Measurements from ENCODE around the gene CYP21A2.
"Not testable (repeated sequence)": the region's sequence is repeated elsewhere in the genome, so short reads cannot be mapped to it uniquely, and the experiment has no call there.

Gene CYP21A2

DNA sequence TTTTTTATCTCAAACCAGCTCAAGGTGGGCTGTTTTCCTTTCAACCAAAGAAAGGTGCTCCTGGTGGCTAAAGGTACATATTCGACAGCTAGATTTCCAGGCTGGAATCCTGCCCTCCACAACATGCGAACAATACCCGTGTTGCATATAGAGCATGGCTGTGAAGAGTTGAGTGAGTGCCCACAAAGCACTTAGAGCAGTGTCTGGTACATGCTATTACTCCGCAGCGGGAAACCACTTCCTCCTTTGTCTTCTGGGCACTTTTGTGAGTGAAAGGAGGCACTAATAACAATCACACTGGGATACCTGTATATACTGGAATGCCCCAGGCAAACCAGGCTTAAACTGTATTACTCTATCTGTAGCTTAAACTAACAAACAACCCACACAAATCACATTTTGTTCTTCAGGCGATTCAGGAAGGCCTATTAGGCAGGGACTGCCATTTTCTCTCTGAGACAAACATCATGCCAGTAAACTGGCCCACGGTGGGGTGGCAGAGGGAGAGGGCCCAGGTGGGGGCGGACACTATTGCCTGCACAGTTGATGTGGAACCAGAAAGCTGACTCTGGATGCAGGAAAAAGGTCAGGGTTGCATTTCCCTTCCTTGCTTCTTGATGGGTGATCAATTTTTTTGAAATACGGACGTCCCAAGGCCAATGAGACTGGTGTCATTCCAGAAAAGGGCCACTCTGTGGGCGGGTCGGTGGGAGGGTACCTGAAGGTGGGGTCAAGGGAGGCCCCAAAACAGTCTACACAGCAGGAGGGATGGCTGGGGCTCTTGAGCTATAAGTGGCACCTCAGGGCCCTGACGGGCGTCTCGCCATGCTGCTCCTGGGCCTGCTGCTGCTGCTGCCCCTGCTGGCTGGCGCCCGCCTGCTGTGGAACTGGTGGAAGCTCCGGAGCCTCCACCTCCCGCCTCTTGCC is at the start of gene CYP21A2:
CYP21A2 (plus strand) TSS at position 818 of the 927 bp plus-strand sequence; CDS start at position 826, 8 bp downstream.
- not testable (repeated sequence) for DNase-seq

DNA sequence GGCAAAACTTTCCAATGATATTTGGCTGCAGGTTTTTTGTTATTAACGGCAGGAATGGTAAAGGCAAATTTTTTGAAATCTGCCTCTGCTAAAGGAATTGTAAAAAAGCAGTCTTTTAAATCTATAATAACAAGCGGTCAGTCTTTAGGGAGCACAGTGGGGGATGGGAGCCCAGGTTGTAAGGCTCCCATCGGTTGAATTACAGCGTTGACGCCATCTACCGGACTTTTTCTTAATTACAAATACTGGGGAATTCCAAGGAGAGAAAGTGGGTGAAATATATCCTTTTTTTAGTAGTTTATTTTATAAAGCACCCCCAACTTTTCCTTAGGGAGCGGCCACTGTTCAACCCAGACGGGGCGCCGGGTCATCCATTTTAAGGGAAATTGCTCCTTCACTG is 48.9 kb upstream of the CYP21A2 start:
- DNase-seq, result not testable (repeated sequence)

DNA sequence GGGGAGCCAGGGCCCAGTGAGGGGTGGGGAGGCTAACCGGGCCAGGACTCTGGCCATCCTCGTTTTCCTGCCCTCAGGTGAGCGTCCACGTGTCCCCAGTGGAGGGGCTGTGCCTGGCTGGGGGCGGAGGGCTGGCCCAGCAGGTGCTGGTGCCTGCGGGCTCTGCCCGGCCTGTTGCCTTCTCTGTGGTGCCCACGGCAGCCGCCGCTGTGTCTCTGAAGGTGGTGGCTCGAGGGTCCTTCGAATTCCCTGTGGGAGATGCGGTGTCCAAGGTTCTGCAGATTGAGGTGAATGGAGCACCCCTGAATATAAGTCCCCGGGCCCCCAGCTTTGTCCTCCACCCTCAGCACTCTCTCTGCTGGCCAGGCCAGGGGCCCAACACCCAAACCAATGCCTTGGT is 43.8 kb upstream of the CYP21A2 start:
- DNase-seq, result not testable (repeated sequence)

DNA sequence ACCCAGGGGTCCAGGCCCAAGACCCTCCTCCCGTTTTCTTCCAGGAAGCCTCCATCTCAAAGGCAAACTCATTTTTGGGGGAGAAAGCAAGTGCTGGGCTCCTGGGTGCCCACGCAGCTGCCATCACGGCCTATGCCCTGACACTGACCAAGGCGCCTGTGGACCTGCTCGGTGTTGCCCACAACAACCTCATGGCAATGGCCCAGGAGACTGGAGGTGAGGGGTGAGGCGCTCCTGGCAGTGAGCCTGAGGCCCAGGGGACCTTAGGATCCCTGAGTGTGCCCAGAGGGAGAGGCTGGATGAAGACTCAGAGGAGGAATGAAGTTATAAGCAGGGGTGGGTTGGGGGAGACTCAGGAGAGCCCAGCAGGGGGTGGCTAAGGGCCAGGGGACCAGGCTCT is 41.8 kb upstream of the CYP21A2 start:
- DNase-seq, result not testable (repeated sequence)

DNA sequence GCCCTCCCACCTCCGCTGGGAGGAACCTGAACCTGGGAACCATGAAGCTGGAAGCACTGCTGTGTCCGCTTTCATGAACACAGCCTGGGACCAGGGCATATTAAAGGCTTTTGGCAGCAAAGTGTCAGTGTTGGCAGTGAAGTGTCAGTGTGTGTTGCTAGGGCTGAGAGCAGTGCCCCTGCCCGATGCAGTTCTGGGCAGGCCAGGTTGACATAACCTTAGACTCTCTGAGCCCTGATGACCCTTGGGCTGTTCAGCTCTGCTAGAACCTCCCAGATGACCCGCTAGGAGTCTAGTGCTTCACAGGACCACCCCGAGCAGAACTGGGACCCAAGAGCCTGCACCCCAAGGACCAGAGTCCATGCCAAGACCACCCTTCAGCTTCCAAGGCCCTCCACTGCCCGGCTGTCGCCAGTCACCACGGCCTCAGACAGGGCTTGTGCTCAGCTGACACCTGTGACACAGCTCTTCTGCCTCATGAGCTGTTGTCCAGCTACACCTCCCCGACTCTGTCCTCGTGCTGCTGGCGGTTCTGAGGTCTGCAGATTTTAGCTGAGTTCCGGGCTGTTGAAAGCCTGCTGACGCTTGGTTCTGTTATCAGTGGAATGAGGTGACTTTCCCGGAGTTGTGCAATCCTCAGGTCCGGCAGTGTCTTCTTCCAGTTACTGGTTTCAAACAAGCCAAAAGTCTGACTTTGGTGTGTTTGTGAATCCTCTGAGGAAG is 35.5 kb upstream of the CYP21A2 start:
- not testable (repeated sequence) for DNase-seq

DNA sequence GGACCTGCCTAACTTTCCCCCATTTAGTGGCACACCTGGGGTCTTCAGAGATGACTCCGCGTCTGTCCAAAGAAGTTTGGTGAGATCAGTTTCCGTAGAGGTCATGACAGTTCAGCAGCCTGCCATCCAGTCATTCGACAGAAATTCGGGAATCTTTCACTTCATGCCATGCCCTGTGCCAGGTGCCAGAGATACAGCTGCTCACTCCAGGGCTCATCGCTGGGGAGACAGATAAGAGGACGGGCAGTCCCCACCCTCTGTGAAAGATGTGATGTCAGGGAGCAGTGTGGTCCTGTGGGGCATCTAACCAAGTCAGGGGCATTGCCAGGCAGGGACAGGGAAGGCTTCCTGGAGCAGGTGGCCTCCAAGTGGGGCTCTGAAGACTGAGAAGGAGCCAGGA is 34.9 kb upstream of the CYP21A2 start:
- not testable (repeated sequence) for DNase-seq

DNA sequence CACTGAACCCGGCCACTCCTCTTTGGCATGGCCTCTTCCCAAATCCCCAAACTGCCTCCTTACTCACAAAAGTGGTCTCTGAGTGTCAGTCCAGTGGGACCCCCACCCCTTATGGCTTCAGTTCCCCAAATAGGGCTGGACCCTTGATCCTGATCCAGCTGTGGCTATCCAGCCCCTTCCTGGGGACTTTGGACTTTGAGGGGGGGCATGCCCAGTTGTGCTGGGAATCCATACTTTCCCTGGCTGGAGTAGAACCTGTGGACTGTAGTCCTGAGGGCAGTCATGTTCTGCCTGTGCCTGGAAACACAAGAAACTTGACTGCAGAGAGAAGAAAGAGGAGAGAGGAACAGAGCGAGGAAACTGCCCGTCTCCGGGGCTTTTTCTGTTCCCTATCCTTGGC is 33.8 kb upstream of the CYP21A2 start:
- DNase-seq, result not testable (repeated sequence)

DNA sequence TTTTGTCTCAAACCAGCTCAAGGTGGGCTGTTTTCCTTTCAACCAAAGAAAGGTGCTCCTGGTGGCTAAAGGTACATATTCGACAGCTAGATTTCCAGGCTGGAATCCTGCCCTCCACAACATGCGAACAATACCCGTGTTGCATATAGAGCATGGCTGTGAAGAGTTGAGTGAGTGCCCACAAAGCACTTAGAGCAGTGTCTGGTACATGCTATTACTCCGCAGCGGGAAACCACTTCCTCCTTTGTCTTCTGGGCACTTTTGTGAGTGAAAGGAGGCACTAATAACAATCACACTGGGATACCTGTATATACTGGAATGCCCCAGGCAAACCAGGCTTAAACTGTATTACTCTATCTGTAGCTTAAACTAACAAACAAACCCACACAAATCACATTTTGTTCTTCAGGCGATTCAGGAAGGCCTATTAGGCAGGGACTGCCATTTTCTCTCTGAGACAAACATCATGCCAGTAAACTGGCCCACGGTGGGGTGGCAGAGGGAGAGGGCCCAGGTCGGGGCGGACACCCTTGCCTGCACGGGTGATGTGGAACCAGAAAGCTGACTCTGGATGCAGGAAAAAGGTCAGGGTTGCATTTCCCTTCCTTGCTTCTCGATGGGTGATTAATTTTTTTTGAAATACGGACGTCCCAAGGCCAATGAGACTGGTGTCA is 33.2 kb upstream of the CYP21A2 start:
- not testable (repeated sequence) for DNase-seq

DNA sequence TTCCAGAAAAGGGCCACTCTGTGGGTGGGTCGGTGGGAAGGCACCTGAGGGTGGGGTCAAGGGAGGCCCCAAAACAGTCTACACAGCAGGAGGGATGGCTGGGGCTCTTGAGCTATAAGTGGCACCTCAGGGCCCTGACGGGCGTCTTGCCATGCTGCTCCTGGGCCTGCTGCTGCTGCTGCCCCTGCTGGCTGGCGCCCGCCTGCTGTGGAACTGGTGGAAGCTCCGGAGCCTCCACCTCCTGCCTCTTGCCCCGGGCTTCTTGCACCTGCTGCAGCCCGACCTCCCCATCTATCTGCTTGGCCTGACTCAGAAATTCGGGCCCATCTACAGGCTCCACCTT is 32.7 kb upstream of the CYP21A2 start:
- DNase-seq, result not testable (repeated sequence)

DNA sequence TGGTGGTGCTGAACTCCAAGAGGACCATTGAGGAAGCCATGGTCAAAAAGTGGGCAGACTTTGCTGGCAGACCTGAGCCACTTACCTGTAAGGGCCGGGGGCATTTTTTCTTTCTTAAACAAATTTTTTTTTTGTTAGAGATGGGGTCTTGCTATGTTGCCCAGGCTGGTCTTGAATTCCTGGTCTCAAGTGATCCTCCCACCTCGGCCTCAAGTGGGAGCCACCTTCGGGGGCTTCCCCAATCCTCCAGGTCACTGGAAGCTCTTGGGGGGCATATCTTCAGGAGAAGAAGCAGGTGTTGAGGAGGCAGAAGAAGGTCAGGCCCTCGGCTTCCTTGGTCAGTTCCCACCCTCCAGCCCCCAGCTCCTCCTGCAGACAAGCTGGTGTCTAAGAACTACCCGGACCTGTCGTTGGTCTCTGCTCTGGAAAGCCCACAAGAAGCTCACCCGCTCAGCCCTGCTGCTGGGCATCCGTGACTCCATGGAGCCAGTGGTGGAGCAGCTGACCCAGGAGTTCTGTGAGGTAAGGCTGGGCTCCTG is 32.2 kb upstream of the CYP21A2 start:
- DNase-seq, result not testable (repeated sequence)

DNA sequence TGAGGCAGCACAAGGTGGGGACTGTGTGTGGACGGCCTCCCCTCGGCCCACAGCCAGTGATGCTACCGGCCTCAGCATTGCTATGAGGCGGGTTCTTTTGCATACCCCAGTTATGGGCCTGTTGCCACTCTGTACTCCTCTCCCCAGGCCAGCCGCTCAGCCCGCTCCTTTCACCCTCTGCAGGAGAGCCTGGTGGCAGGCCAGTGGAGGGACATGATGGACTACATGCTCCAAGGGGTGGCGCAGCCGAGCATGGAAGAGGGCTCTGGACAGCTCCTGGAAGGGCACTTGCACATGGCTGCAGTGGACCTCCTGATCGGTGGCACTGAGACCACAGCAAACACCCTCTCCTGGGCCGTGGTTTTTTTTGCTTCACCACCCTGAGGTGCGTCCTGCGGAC is 31.1 kb upstream of the CYP21A2 start:
- DNase-seq, result not testable (repeated sequence)

DNA sequence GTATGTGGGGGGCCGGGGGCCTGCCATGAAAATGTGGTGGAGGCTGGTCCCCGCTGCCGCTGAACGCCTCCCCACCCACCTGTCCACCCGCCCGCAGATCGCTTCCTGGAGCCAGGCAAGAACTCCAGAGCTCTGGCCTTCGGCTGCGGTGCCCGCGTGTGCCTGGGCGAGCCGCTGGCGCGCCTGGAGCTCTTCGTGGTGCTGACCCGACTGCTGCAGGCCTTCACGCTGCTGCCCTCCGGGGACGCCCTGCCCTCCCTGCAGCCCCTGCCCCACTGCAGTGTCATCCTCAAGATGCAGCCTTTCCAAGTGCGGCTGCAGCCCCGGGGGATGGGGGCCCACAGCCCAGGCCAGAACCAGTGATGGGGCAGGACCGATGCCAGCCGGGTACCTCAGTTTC is 30.2 kb upstream of the CYP21A2 start:
- not testable (repeated sequence) for DNase-seq

DNA sequence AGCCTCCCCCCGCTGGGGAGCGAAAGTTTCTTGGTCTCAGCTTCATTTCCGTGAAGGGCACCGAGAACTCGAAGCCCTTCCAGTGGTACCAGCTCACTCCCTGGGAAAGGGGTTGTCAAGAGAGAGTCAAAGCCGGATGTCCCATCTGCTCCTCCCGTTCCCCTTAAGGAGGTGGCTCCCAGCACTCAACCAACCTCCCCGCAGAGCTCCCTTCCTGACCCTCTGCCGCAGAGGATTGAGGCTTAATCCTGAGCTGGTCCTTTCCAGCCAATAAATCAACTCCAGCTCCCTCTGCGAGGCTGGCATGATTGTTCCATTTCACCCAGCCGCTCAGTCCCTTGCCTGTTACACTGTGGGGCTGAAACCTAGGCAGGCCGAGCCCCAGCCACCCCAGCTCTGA is 29.6 kb upstream of the CYP21A2 start:
- not testable (repeated sequence) for DNase-seq

DNA sequence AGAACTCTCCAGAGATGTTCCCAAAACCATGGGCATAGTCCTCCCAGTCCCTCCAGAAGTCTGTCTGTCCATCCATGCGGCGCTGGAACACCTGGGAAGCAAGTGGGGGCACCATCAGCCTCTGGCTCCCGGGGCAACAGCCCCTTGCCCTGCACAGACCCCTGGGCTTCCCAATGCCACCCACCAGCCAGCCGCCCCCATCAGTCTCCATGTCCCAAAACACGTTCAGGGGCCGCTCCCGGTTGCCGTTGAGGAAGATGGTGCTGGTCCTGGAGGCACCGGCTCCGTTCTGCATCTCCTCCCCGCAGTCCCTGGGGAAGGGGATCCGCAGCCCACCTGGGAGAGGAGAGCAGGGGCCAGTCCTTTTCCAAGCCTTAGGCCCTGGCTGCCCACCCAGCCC is 28.7 kb upstream of the CYP21A2 start:
- DNase-seq, result not testable (repeated sequence)

DNA sequence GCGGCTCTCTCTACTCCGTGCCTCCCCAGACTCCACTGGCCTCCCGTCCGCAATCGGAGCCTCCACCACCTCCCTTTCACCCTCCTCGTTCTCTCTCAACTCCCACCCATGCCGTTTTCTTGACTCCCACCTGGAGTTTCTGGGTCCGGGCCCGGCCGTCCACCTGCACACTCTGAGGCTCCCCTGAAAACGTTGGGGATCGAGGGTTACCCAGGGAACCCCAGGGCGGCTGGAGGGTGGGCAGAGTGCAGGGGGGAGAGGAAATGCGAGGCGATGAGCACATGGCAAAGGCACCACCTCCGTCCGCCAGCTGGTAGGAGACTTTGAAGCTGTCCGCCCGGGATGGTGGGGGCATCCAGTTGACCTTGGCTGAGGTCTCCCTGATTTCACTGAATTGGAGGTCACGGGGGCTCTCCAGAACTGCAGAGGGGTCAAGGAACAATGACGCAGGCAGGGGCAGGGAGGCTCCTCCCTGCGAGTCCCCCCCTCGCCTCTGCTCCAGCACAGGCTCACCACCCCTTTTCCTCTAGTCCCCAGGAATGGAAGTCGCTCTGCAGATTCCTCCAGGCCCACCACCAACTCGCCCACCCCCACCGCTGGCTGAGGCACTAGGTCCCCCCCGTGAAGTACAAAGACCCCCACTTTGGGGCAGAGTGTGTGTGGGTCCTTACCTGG is 27.2 kb upstream of the CYP21A2 start:
- not testable (repeated sequence) for DNase-seq

DNA sequence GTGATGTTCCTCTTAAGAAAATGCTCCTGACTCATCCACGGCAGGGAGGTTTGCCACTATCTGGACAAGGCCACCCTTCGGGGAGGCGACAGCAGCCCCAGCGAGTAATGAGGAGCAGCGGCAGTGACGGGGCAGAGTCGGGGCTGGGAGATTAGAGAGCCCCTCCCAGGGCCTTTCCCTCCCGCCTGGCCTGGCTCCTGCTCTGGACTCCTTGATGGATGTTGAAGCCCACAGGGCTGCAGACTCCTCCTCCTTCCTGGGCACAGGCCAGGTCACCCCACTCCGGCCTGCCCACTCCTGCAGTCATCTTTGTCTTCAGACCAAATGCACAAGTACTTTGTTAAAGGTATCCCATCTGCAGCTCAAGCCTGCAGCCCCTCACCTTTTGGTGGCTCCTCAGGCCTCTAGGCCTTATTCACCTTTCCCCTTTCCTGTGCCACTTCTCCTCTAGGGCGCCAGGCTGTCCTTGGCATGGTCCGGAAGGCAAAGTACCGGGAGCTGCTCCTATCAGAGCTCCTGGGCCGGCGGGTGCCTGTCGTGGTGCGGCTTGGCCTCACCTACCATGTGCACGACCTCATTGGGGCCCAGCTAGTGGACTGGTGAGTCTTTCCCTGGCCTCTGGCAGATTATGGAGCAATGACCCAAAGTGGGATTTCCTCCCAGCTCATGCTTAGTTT is 25.1 kb upstream of the CYP21A2 start:
- not testable (repeated sequence) for DNase-seq

DNA sequence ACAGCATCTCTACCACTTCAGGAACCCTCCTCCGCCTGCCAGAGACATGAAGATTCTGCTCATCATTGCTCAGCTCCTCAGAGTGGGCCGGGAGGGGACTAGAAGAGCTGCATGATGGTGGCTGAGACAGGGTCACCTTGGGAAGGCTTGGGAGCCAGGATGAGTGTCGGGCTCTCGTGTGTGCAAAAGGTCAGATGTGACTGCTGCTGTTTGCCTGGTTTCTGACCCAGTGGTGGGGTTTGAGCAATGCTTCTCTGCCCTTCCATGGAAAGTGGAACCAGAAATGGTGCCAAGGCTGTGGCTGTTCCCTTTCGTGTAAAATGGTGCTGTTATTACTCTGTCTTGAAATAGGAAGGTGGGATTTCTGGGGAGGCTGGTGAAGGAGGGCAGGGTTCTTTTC is 24.5 kb upstream of the CYP21A2 start:
- DNase-seq, result not testable (repeated sequence)

DNA sequence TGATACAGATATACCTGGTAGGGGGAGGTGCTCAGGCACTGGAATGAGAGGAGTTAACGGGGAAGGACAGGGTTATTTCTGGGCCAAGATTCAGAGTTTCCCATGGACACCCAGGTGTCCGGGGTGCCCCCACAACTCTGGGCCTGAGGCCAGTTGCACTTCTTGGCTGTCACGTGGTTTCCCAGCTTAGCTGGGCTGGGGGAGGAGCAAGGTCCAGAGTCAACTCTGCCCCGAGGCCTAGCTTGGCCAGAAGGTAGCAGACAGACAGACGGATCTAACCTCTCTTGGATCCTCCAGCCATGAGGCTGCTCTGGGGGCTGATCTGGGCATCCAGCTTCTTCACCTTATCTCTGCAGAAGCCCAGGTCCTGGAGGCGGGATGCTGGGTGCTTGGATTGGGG is 23.7 kb upstream of the CYP21A2 start, which contains the start of gene C4B:
C4B (plus strand) TSS at position 249 of the 400 bp plus-strand sequence; CDS start at position 300, 51 bp downstream.
- not testable (repeated sequence) for DNase-seq

DNA sequence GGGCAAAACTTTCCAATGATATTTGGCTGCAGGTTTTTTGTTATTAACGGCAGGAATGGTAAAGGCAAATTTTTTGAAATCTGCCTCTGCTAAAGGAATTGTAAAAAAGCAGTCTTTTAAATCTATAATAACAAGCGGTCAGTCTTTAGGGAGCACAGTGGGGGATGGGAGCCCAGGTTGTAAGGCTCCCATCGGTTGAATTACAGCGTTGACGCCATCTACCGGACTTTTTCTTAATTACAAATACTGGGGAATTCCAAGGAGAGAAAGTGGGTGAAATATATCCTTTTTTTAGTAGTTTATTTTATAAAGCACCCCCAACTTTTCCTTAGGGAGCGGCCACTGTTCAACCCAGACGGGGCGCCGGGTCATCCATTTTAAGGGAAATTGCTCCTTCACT is 16.1 kb upstream of the CYP21A2 start:
- DNase-seq, result not testable (repeated sequence)

DNA sequence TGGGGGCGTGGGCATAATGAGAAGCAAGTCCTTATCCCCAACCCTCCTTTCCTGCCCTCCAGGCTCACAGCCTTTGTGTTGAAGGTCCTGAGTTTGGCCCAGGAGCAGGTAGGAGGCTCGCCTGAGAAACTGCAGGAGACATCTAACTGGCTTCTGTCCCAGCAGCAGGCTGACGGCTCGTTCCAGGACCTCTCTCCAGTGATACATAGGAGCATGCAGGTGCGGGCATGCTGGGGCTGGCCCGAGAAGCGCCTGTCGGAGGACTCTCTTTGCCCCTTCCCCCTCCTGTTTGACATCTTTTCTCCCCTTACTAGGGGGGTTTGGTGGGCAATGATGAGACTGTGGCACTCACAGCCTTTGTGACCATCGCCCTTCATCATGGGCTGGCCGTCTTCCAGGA is 9.6 kb upstream of the CYP21A2 start:
- not testable (repeated sequence) for DNase-seq

DNA sequence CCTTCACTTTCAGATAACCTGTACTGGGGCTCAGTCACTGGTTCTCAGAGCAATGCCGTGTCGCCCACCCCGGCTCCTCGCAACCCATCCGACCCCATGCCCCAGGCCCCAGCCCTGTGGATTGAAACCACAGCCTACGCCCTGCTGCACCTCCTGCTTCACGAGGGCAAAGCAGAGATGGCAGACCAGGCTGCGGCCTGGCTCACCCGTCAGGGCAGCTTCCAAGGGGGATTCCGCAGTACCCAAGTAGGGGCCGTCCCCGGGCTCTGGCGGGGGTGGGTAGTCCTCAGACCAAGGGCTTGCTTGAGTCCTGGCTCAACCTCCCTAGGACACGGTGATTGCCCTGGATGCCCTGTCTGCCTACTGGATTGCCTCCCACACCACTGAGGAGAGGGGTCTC is 8.7 kb upstream of the CYP21A2 start:
- DNase-seq, result not testable (repeated sequence)

Data from MV-4-11 (cell line).